Endothelial cell of umbilical vein (primary cell): ENCODE results near the gene PAX9. TPM values are rescaled to one million over a fixed set of nuclear protein-coding genes. Genes with fewer than 3 reads are reported as not detected.
"Not testable (repeated sequence)": the region's sequence is repeated elsewhere in the genome, so short reads cannot be mapped to it uniquely, and the experiment has no call there.

ENCODE experiments used
- BruUV-seq: library from RNA; stranded (reverse); fragments of 400-500 nt; replicated peaks from 2 replicates; lab custom pipeline; 2021; lab: Mats Ljungman, UMichigan
- CTCF ChIA-PET: fragments of 300-600, 350-600 bp; sonication (Branson Sonifier 250); formaldehyde crosslinking; loops from one replicate; lab custom pipeline; 2021; ENCODE audit warnings: antibody characterized with exemption, inconsistent platforms; lab: Charles Lee
- POLR2A ChIA-PET: fragments of 300-600, 350-600 bp; sonication (Branson Sonifier 250); formaldehyde crosslinking; loops from one replicate; lab custom pipeline; 2021; ENCODE audit warnings: antibody characterized with exemption, inconsistent platforms; lab: Charles Lee
- DNase-seq: peaks from one replicate; pipeline ENCODE4 v3.0.0-alpha.2; 2011; ENCODE audit warnings: low read depth, low spot score
- FAIRE-seq: peaks from 2 replicates; lab custom pipeline; 2011; peaks lifted over from hg19 to GRCh38; lab: Jason Lieb, UNC
- H2AFZ ChIP-seq: 2 replicates; pipeline ENCODE4 v1.6.0; 2012; ENCODE audit warnings: low read depth, low read length, control low read depth, inconsistent platforms
- H3K27ac ChIP-seq: 2 replicates; pipeline ENCODE4 v1.5.1; 2011; ENCODE audit warnings: low read depth, mild to moderate bottlenecking, control low read depth, low read length, moderate library complexity; ENCODE audit not compliant: insufficient read depth
- H3K27me3 ChIP-seq, 2 experiments: 2 replicates each; pipeline versions ENCODE4 v1.6.0 to v1.6.1; 2011; ENCODE audit warnings: low read length in 2 of 2, mixed read lengths in 1 of 2; ENCODE audit not compliant: control insufficient read depth in 2 of 2, insufficient read depth in 2 of 2
- H3K36me3 ChIP-seq, 2 experiments: 2 replicates in 1 of 2; 3 replicates in 1 of 2; pipeline ENCODE4 v1.5.1; 2011; ENCODE audit warnings: low read length in 2 of 2, mild to moderate bottlenecking in 1 of 2, moderate library complexity in 1 of 2; ENCODE audit not compliant: control insufficient read depth in 2 of 2, insufficient read depth in 2 of 2; ENCODE audit errors: extremely low read depth in 1 of 2
- H3K4me1 ChIP-seq: 3 replicates; pipeline ENCODE4 v1.5.1; 2011; ENCODE audit warnings: mild to moderate bottlenecking, low read length; ENCODE audit not compliant: control insufficient read depth, insufficient read depth; ENCODE audit errors: extremely low read depth
- H3K4me2 ChIP-seq: 2 replicates; pipeline ENCODE4 v1.6.1; 2011; ENCODE audit warnings: low read length, control low read depth, mixed read lengths; ENCODE audit not compliant: insufficient read depth
- H3K4me3 ChIP-seq, 3 experiments: fragments of 200-600 bp in 1 of 3; sonication (generic), shearing (Covaris generic) in 1 of 3; replicated peaks in 1 of 3; 2 replicates each; pipeline ENCODE4 v1.5.1; 2011 to 2016; ENCODE audit warnings: control low read depth in 3 of 3, low read length in 3 of 3, mild to moderate bottlenecking in 2 of 3, inconsistent platforms in 1 of 3, low read depth in 1 of 3, moderate library complexity in 1 of 3; ENCODE audit not compliant: insufficient read depth in 1 of 3
- H3K79me2 ChIP-seq: 2 replicates; pipeline ENCODE4 v1.6.0; 2012; ENCODE audit warnings: low read length, inconsistent platforms; ENCODE audit not compliant: control insufficient read depth, insufficient read depth
- H3K9ac ChIP-seq: replicated peaks from 2 replicates; pipeline ENCODE3; 2011; ENCODE audit warnings: low read length, control low read depth; ENCODE audit not compliant: insufficient read depth; ENCODE audit errors: extremely low read depth
- H3K9me1 ChIP-seq: replicated peaks from 3 replicates; pipeline ENCODE4 v1.6.0; 2011; ENCODE audit warnings: mild to moderate bottlenecking, low read length; ENCODE audit not compliant: control insufficient read depth, insufficient read depth; ENCODE audit errors: extremely low read depth
- H3K9me3 ChIP-seq: replicated peaks from 2 replicates; pipeline ENCODE4 v1.5.1; 2012; ENCODE audit warnings: low read length, inconsistent platforms; ENCODE audit not compliant: control insufficient read depth, insufficient read depth
- H4K20me1 ChIP-seq: replicated peaks from 2 replicates; pipeline ENCODE3; 2011; ENCODE audit warnings: mild to moderate bottlenecking, low read length; ENCODE audit not compliant: control insufficient read depth, insufficient read depth; ENCODE audit errors: extremely low read depth
- EZH2 ChIP-seq: IDR thresholded peaks from 2 replicates; pipeline ENCODE4 v1.6.1; 2012; ENCODE audit warnings: borderline replicate concordance, low read depth, mild to moderate bottlenecking, moderate library complexity, low read length, inconsistent platforms; ENCODE audit not compliant: severe bottlenecking
- dilution Hi-C: fragments of 300-500 bp; cut with MboI; formaldehyde crosslinking; loops from one replicate; pipeline ENCODE4 v1.15.0; 2019; ENCODE audit warnings: low sequenced_read_pairs; ENCODE audit not compliant: extremely low pct_ligation_motif_present
- intact Hi-C: fragments of 100-400 bp; cut with micrococcal nuclease; formaldehyde crosslinking; loops from one replicate; pipeline ENCODE4 v1.10.0; 2022
- polyA plus RNA-seq, 4 experiments: library from polyadenylated mRNA; depleted of rRNA in 3 of 4; stranded (reverse) in 3 of 4; unstranded in 1 of 4; fragments of >200 nt; gene quantifications; 2 replicates each; pipeline versions ENCODE4 v1.2.1 to v1.2.3, GENCODE V29; 2011 to 2012; ENCODE audit warnings: missing spikeins in 1 of 4
- total RNA-seq: library from RNA; stranded (reverse); gene quantifications from 2 replicates; pipeline ENCODE4 v1.2.3, GENCODE V29; 2021
- TF ChIP-seq, protein P1 (sequence below), 2 donors: IDR thresholded peaks; 1 replicate in 1 of 2; 2 replicates in 1 of 2; pipeline ENCODE4 v1.5.1; 2011; ENCODE audit warnings: low read length in 2 of 2, mild to moderate bottlenecking in 2 of 2, moderate library complexity in 2 of 2, control low read depth in 1 of 2, inconsistent platforms in 1 of 2, low read depth in 1 of 2; ENCODE audit not compliant: insufficient read depth in 1 of 2; ENCODE audit errors: extremely low read depth in 1 of 2

The PAX9 gene
- total and polyA plus RNA-seq, 2 donors (not counting 3 experiments of a cell fraction or from before 2014, with no cell fraction given), result 0.37 to 0.44 TPM

DNA sequence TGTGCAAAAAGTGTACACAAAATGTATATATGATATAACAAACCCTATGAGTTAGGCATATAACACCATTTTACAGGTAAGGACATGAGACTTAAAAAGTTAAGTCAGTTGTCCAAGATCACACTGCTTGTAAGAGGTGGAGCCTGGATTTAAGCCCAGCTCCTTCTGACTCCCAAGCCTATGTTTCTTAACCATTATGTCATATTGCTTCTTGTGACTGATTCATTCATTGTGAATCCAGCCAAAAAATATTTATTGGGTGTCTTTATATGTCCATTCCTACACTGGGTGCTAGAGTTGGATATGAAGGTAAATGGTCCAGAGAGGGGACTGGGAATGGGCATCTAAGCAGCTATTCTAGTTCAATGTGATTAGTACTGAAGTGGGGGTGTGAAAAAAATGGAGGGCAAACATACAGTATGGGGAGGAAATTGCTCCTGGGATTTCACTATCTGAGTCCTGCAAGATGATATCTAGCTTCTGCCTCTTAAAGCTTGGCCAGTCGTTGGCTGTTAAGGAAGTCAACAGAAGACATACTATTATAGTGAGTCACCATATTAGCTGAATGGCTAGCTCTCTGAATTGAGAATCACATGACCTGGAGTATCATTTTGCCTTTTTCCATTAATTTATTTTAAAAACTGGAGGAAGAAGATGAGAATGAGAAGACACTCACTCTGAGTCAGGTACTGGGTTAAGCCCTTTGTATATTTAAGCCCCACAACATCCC, 28.8 kb downstream of the PAX9 start:
- BruUV-seq, result no TSS peak
- Histone ChIP-seq H3K9me1 (no peaks in the 10 kb centered on the region), H3K4me2 (no peak overlapping the region), H3K4me3 (no peak overlapping the region), H3K9me3 (no peaks in the 10 kb centered on the region), H3K79me2 (no peaks in the 10 kb centered on the region), H3K27me3 (no peaks in the 10 kb centered on the region), H3K36me3 (no peaks in the 10 kb centered on the region), H3K27ac (no peak overlapping the region), H3K4me1 (no peaks in the 10 kb centered on the region), H4K20me1 (no peaks in the 10 kb centered on the region), H2AFZ (no peak overlapping the region), H3K9ac (no peak overlapping the region)
- peak; percentile 15 for TF ChIP-seq EZH2
- TF ChIP-seq, protein P1, sequence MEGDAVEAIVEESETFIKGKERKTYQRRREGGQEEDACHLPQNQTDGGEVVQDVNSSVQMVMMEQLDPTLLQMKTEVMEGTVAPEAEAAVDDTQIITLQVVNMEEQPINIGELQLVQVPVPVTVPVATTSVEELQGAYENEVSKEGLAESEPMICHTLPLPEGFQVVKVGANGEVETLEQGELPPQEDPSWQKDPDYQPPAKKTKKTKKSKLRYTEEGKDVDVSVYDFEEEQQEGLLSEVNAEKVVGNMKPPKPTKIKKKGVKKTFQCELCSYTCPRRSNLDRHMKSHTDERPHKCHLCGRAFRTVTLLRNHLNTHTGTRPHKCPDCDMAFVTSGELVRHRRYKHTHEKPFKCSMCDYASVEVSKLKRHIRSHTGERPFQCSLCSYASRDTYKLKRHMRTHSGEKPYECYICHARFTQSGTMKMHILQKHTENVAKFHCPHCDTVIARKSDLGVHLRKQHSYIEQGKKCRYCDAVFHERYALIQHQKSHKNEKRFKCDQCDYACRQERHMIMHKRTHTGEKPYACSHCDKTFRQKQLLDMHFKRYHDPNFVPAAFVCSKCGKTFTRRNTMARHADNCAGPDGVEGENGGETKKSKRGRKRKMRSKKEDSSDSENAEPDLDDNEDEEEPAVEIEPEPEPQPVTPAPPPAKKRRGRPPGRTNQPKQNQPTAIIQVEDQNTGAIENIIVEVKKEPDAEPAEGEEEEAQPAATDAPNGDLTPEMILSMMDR (IDR thresholded peaks at IDR 0.05; ENCODE audit: extremely low read depth in 1 of 2, insufficient read depth in 1 of 2, low read depth in 1 of 2, low read length in 2 of 2), result no peak
- dilution Hi-C loops, result no loop called here
- FAIRE-seq (no peak), DNase-seq (no peak)
- CTCF ChIA-PET, result interaction anchor here (1.0 kb wide), 1 partner anchor 57 kb away, joined by 3 read pairs; no protein-coding TSS in a partner anchor
- POLR2A ChIA-PET, result no interaction called here
- intact Hi-C loops, result no loop called here

DNA sequence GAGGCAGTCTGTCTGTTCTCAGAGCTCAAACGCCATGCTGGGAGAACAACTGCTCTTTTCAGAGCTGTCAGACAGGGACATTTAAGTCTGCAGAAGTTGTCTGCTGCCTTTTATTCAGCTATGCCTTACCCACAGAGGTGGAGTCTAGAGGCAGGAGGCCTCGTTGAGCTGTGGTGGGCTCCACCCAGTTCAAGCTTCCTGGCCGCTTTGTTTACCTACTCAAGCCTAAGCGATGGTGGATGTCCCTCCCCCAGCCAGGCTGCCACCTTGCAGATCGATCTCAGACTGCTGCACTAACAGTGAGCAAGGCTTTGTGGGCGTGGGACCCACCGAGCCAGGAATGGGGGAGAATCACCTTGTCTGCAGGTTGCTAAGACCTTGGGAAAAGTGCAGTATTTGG, 37.8 kb downstream of the PAX9 start:
- POLR2A ChIA-PET, CTCF ChIA-PET: not testable (repeated sequence)

More for the DNA sequence above, 37.8 kb downstream of the PAX9 start:
- dilution Hi-C loops, H3K36me3 ChIP-seq, H3K27me3 ChIP-seq, H4K20me1 ChIP-seq, BruUV-seq, H3K4me2 ChIP-seq, FAIRE-seq, H3K9ac ChIP-seq, H3K27ac ChIP-seq, intact Hi-C loops, H3K4me1 ChIP-seq, H3K79me2 ChIP-seq, H2AFZ ChIP-seq, DNase-seq, H3K9me3 ChIP-seq, H3K9me1 ChIP-seq, H3K4me3 ChIP-seq: not testable (repeated sequence)
